Fibroblast of lung (primary cell): ENCODE results near the gene SPATA9. TPM values are rescaled to one million over a fixed set of nuclear protein-coding genes. Genes with fewer than 3 reads are reported as not detected.

Experiments
- DNase-seq, 2 donors: peaks; one replicate each; pipeline versions ENCODE4 v3.0.0 to v3.0.0-alpha.2; 2010; ENCODE audit warnings: low read depth in 2 of 2
- H2AFZ ChIP-seq: 2 replicates; pipeline ENCODE4 v1.5.1; 2012; ENCODE audit warnings: low read length, control low read depth, inconsistent platforms
- H3K27ac ChIP-seq: 2 replicates; pipeline ENCODE4 v1.5.1; 2011; ENCODE audit warnings: low read length, control low read depth; ENCODE audit not compliant: insufficient read depth
- H3K27me3 ChIP-seq: 2 replicates; pipeline ENCODE4 v1.5.1; 2011; ENCODE audit warnings: mild to moderate bottlenecking, low read length; ENCODE audit not compliant: control insufficient read depth, insufficient read depth
- H3K36me3 ChIP-seq: 2 replicates; pipeline ENCODE4 v1.5.1; 2011; ENCODE audit warnings: low read length; ENCODE audit not compliant: control insufficient read depth, insufficient read depth
- H3K4me1 ChIP-seq: 2 replicates; pipeline ENCODE4 v1.5.1; 2011; ENCODE audit warnings: low read length; ENCODE audit not compliant: control insufficient read depth, insufficient read depth; ENCODE audit errors: extremely low read depth
- H3K4me2 ChIP-seq: 2 replicates; pipeline ENCODE4 v1.5.1; 2011; ENCODE audit warnings: low read length, control low read depth; ENCODE audit not compliant: insufficient read depth; ENCODE audit errors: extremely low read depth
- H3K4me3 ChIP-seq, 4 experiments: fragments of 200-600 bp in 1 of 4; sonication (generic) in 1 of 4; replicated peaks in 1 of 4; 2 replicates each; pipeline ENCODE4 v1.5.1; 2011 to 2016; ENCODE audit warnings: low read length in 4 of 4, low read depth in 3 of 4, mild to moderate bottlenecking in 3 of 4, control low read depth in 2 of 4, inconsistent platforms in 1 of 4, mixed read lengths in 1 of 4; ENCODE audit not compliant: insufficient read depth in 1 of 4; ENCODE audit errors: control extremely low read depth in 1 of 4
- H3K79me2 ChIP-seq: 2 replicates; pipeline ENCODE4 v1.5.1; 2012; ENCODE audit warnings: mild to moderate bottlenecking, low read length, inconsistent platforms; ENCODE audit not compliant: control insufficient read depth, insufficient read depth
- H3K9ac ChIP-seq: 2 replicates; pipeline ENCODE4 v1.5.1; 2011; ENCODE audit warnings: mild to moderate bottlenecking, low read length, control low read depth; ENCODE audit not compliant: insufficient read depth
- H3K9me3 ChIP-seq: 2 replicates; pipeline ENCODE4 v1.5.1; 2012; ENCODE audit warnings: low read depth, low read length; ENCODE audit not compliant: control insufficient read depth, insufficient read depth
- H4K20me1 ChIP-seq: 2 replicates; pipeline ENCODE4 v1.5.1; 2011; ENCODE audit warnings: low read length; ENCODE audit not compliant: control insufficient read depth, insufficient read depth; ENCODE audit errors: extremely low read depth
- EZH2 ChIP-seq: IDR thresholded peaks from 2 replicates; pipeline ENCODE4 v1.5.1; 2012; ENCODE audit warnings: low read length, control low read depth, mild to moderate bottlenecking; ENCODE audit errors: missing control alignments
- polyA plus RNA-seq, 2 donors: library from polyadenylated mRNA; depleted of rRNA in 1 of 2; stranded (reverse) in 1 of 2; unstranded in 1 of 2; fragments of >200 nt; gene quantifications; 2 replicates each; pipeline ENCODE4 v1.2.1, GENCODE V29; 2011 to 2012; ENCODE audit warnings: missing spikeins in 1 of 2
- total RNA-seq: library from RNA; depleted of rRNA; stranded (reverse); fragments of >200 nt; gene quantifications from 2 replicates; pipeline ENCODE4 v1.2.1, GENCODE V29; 2014
- TF ChIP-seq, protein P1 (sequence below), 2 donors: IDR thresholded peaks in 1 of 2; conservative IDR thresholded peaks in 1 of 2; 1 replicate in 1 of 2; 2 replicates in 1 of 2; pipeline ENCODE4 v1.5.1; 2011 to 2012; ENCODE audit warnings: low read length in 2 of 2, control low read depth in 1 of 2, inconsistent platforms in 1 of 2, low read depth in 1 of 2, mild to moderate bottlenecking in 1 of 2

Gene SPATA9
- total and polyA plus RNA-seq, 2 donors (not counting 1 experiment from before 2014, with no cell fraction given): 0.66 to 1.7 TPM

DNA sequence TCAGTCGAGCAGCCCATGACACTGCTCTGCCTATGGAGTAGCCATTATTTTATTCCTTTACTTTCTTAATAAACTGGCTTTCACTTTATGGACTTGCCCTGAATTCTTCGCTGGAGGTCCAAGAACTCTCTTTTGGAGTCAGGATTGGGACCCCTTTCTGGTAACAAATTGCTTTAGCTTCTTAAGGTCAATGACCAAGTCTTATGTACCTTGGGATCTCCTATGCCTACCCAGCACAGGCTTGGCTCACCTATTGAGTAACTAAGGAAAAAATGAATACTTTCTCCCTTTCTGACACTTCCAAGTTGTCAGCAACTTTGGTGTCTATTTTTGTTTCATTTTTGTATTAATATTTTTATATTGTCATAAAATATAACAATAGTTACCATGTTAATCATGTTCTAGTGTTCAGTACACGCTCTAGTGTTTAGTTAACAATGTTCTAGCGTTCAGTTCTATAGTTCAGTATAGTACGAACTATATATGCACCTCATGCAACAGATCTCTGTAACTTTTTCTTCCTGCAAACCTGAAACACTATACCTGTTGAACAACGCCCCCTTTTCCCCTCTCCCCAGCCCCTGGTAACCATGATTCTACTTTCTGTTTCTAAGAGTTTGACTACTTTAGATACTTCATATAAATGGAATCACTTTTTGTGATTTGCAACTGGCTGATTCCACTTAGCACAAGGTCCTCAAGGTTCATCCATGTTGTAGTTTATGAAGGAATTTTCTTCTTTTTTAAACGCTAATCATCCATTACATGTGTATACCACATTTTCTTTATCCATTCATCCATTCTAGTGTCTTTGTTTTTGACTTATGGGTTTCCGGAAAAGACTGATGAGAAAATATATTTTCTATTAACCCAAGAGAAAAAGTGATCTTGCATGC, 46.6 kb upstream of the SPATA9 start:
- H3K9ac ChIP-seq: no peak overlapping the region

GRCh38 chr5:95728494-95729114, 45.8 kb upstream of the SPATA9 start:
- peak in 1 of 2 donors; percentile 62 for DNase-seq
- Histone ChIP-seq H3K4me1 (peaks cover 26% of the 10 kb centered on the region), H3K9me3 (no peaks in the 10 kb centered on the region), H2AFZ (no peak overlapping the region), H3K27ac (no peak overlapping the region), H3K4me2 (no peak overlapping the region), H3K36me3 (no peaks in the 10 kb centered on the region), H3K79me2 (peaks cover 24% of the 10 kb centered on the region), H4K20me1 (no peaks in the 10 kb centered on the region), H3K4me3 (no peak overlapping the region), H3K9ac (no peak overlapping the region), H3K27me3 (no peaks in the 10 kb centered on the region)
- TF ChIP-seq EZH2: no peak
- TF ChIP-seq, protein P1, sequence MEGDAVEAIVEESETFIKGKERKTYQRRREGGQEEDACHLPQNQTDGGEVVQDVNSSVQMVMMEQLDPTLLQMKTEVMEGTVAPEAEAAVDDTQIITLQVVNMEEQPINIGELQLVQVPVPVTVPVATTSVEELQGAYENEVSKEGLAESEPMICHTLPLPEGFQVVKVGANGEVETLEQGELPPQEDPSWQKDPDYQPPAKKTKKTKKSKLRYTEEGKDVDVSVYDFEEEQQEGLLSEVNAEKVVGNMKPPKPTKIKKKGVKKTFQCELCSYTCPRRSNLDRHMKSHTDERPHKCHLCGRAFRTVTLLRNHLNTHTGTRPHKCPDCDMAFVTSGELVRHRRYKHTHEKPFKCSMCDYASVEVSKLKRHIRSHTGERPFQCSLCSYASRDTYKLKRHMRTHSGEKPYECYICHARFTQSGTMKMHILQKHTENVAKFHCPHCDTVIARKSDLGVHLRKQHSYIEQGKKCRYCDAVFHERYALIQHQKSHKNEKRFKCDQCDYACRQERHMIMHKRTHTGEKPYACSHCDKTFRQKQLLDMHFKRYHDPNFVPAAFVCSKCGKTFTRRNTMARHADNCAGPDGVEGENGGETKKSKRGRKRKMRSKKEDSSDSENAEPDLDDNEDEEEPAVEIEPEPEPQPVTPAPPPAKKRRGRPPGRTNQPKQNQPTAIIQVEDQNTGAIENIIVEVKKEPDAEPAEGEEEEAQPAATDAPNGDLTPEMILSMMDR (conservative IDR thresholded peaks at IDR 0.05 in 1 of 2, IDR thresholded peaks at IDR 0.05 in 1 of 2; ENCODE audit: low read depth in 1 of 2, low read length in 2 of 2): no peak

More for the DNA sequence above, 46.6 kb upstream of the SPATA9 start:
- Histone ChIP-seq H3K79me2 (peaks cover 32% of the 10 kb centered on the region), H3K9me3 (no peaks in the 10 kb centered on the region), H3K4me3 (no peak overlapping the region), H3K36me3 (no peaks in the 10 kb centered on the region), H2AFZ (no peak overlapping the region), H3K4me1 (peaks cover 26% of the 10 kb centered on the region), H3K27ac (no peak overlapping the region), H3K4me2 (no peak overlapping the region), H3K27me3 (no peaks in the 10 kb centered on the region), H4K20me1 (no peaks in the 10 kb centered on the region)
- no peak for DNase-seq
- TF ChIP-seq, protein P1 (conservative IDR thresholded peaks at IDR 0.05 in 1 of 2, IDR thresholded peaks at IDR 0.05 in 1 of 2; ENCODE audit: low read depth in 1 of 2, low read length in 2 of 2): no peak
- TF ChIP-seq EZH2: no peak

DNA sequence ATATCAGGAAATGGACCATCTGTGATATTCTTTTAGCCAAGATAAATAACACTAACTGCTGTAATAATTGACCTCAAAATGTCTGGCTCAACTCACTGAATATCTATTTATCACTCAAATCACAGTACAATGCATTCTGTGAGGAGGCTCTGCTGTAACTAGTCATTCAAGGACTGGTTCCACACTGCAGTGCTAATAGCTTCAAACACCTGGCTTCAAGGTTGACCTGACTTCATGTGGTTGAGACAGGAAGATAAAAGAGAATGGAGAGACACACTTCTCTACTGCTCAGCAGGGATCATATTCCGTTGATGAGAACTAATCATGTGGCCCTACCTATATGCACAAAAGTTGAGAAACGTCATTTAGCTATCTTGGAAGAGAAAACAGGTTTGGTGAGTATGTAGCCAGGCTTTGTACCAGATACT, 45.0 kb upstream of the SPATA9 start:
- peak; percentile 42 to 83 for DNase-seq
- Histone ChIP-seq H4K20me1 (no peaks in the 10 kb centered on the region), H3K27me3 (no peaks in the 10 kb centered on the region), H3K27ac (no peak overlapping the region), H3K36me3 (no peaks in the 10 kb centered on the region), H3K4me2 (peak overlapping the region; percentile 54), H3K4me1 (peaks cover 26% of the 10 kb centered on the region), H3K79me2 (peaks cover 16% of the 10 kb centered on the region), H2AFZ (no peak overlapping the region), H3K9ac (no peak overlapping the region), H3K9me3 (no peaks in the 10 kb centered on the region), H3K4me3 (no peak overlapping the region)
- TF ChIP-seq, protein P1 (conservative IDR thresholded peaks at IDR 0.05 in 1 of 2, IDR thresholded peaks at IDR 0.05 in 1 of 2; ENCODE audit: low read depth in 1 of 2, low read length in 2 of 2): no peak
- TF ChIP-seq EZH2: no peak
